ENCODE results near the gene ZNF491. TPM values are rescaled to one million over a fixed set of nuclear protein-coding genes. Genes with fewer than 3 reads are reported as not detected.
A peak's percentile ranks its signal among the peaks of the same experiment; 100 is the strongest.
"Not testable (repeated sequence)": the region's sequence is repeated elsewhere in the genome, so short reads cannot be mapped to it uniquely, and the experiment has no call there.

The ZNF491 gene
- total RNA-seq, 1 experiment from 2014 or later, result not detected

GRCh38 chr19:11806354-11807098 lies 8.2 kb downstream of the ZNF491 start:
- no peak for DNase-seq (ENCODE audit: low spot score)

- DNase-seq (ENCODE audit: low spot score), result no peak
Measured at GRCh38 chr19:11807099-11807380, 8.7 kb downstream of the ZNF491 start.

GRCh38 chr19:11813703-11814028 lies 15.3 kb downstream of the ZNF491 start:
- no peak for DNase-seq (ENCODE audit: low spot score)

GRCh38 chr19:11814029-11814699 lies 15.8 kb downstream of the ZNF491 start, which contains the start of gene ZNF440:
Gene ZNF440, plus strand, starts transcription at chr19:11814273. Its CDS starts 175 bp downstream, at chr19:11814448.
- DNase-seq (ENCODE audit: low spot score), result peak; percentile 95

GRCh38 chr19:11814700-11815035 lies 16.3 kb downstream of the ZNF491 start:
- no peak for DNase-seq (ENCODE audit: low spot score)

- peak; percentile 71 for DNase-seq (ENCODE audit: low spot score)
Measured at GRCh38 chr19:11821474-11822109, 23.3 kb downstream of the ZNF491 start.

GRCh38 chr19:11828957-11829876 lies 30.9 kb downstream of the ZNF491 start:
- DNase-seq (ENCODE audit: low spot score), result not testable (repeated sequence)

- no peak for DNase-seq (ENCODE audit: low spot score)
Measured at GRCh38 chr19:11832253-11832912, 34.1 kb downstream of the ZNF491 start.

- DNase-seq (ENCODE audit: low spot score), result no peak
Measured at GRCh38 chr19:11833541-11833940, 35.2 kb downstream of the ZNF491 start.

- DNase-seq (ENCODE audit: low spot score), result not testable (repeated sequence)
Measured at GRCh38 chr19:11835626-11836066, 37.3 kb downstream of the ZNF491 start.

- no peak for DNase-seq (ENCODE audit: low spot score)
Measured at GRCh38 chr19:11843722-11844121, 45.4 kb downstream of the ZNF491 start.

- DNase-seq (ENCODE audit: low spot score), result not testable (repeated sequence)
Measured at GRCh38 chr19:11847615-11848014, 49.3 kb downstream of the ZNF491 start.

GRCh38 chr19:11848200-11848593 lies 49.9 kb downstream of the ZNF491 start:
- DNase-seq (ENCODE audit: low spot score), result no peak

- DNase-seq (ENCODE audit: low spot score), result no peak
Measured at GRCh38 chr19:11848594-11849469, 50.5 kb downstream of the ZNF491 start, which contains the start of gene ZNF439. Gene ZNF439, plus strand, starts transcription at chr19:11848726. Its CDS starts 142 bp downstream, at chr19:11848868.

- not testable (repeated sequence) for DNase-seq (ENCODE audit: low spot score)
Measured at GRCh38 chr19:11850289-11850688, 52.0 kb downstream of the ZNF491 start.

GRCh38 chr19:11853358-11853757 lies 55.0 kb downstream of the ZNF491 start:
- DNase-seq (ENCODE audit: low spot score), result no peak

- DNase-seq (ENCODE audit: low spot score), result no peak
Measured at GRCh38 chr19:11856596-11857250, 58.4 kb downstream of the ZNF491 start.

Data from A172 (cell line).